ENCODE measurements around the gene TOMM20.
A peak's percentile ranks its signal among the peaks of the same experiment; 100 is the strongest.
"Not testable (repeated sequence)": the region's sequence is repeated elsewhere in the genome, so short reads cannot be mapped to it uniquely, and the experiment has no call there.

TOMM20 gene

DNA sequence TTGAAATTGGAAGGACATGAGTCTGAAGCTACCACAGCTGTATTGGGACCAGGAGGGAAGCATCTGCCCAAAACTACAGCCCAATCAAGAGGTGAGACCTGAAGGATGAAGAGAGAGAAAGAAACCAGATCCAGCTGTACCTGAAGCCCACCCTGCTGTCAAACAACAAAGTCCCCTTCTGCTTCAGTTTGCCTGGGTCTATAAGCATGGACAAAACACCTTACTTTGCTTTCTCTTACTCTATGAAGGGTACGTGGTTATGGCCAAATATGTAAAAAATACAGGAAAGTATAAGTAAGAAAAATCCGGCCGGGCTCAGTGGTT is 26.4 kb downstream of the TOMM20 start:
- DNase-seq (ENCODE audit: low read depth in 2 of 2) = no peak

DNA sequence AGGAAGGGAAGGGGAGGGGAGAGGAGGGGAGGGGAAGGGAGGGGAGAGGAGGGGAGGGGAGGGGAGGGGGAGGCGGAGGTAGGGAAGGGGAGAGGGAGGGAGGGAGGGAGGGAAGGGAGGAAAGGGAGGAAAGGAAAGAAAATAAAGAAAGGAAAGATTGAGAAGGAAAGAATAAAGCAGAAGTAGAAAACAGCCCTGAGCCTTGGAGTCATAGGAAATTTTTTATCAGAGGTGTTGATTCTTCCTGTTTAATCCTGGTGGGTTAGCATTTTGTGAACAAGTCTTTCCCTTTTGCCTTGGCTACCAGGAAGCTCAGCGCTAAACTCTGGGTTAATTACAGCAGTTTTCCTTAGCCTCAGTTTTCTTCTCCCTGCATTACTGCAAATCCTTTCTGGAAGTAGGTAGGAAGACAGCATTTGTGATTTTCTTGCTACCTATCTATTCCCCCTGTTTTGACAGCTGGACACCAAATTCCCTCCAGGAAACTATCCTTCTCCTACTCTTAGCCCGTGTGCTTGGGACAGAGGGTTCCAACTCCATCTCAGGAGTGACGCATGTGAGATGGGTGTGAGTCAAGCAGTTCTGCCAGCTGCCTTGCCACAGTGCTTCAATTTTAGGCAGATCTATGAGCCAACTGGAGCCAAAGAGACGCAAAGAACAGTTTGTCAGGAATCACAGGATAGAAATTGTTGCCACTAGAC is 26.9 kb downstream of the TOMM20 start:
- no peak for DNase-seq (ENCODE audit: low read depth in 2 of 2)

DNA sequence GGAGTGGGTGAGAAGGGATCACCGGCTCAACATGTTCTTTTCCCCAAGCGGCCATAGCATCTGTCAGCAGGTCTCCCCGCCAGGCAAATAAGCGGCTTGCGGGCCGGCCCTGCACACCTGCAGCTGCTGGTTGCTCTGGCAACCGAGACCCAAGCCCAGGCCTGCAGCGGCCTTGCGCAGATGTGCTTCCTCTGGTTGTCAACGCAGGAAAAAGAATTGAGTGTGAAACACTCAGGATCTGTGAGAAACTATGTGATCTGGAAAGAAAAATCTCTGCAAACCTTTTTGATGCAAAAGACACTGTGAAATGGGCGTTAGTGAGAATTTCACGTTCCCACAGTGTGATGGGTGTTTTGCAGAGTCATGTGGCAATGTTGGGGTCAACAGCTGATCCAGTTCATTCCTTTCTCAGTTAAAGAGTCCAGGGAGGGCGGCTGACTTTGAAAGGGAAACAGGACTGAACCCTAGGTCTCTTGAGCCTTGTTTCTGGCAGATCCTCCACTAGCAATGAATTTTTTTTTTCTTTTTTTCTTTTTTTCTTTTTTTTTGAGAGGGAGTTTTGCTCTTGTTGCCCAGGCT is 28.4 kb downstream of the TOMM20 start:
- no peak for DNase-seq (ENCODE audit: low read depth in 2 of 2)

DNA sequence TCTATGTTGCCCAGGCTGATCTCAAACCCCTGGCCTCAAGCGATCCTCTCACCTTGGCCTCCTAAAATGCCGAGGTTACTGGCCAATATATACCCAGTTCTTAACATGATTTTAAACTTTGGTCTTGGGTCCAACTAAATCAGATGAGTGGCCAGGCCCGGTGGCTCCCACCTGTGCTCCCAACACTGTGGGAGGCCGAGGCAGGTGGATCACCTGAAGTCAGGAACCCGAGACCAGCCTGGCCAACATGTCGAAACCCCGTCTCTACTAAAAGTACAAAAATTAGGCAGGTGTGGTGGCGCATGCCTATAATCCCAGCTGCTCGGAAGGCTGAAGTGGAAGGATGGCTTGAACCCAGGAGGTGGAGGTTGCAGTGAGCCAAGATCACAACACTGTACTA is 29.6 kb downstream of the TOMM20 start:
- DNase-seq (ENCODE audit: low read depth in 2 of 2) = no peak

DNA sequence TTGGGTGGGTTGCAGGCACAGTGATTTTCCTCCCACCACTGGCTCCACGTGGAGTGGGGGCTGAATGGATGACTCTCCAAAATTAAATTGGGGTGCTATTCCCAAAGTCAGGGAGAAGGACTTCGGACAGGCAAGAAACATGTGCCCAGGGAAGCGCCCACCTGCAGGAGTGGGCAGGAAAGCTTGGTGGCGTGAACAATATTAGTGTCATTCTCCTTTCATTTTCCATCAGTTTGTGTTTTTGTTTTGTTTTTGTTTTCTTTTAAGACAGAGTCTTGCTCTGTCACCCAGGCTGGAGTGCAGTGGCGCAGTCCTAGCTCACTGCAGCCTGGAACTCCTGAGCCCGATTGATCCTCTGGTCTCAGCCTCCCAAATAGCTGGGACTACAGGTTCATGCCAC is 30.1 kb downstream of the TOMM20 start:
- no peak for DNase-seq (ENCODE audit: low read depth in 2 of 2)

DNA sequence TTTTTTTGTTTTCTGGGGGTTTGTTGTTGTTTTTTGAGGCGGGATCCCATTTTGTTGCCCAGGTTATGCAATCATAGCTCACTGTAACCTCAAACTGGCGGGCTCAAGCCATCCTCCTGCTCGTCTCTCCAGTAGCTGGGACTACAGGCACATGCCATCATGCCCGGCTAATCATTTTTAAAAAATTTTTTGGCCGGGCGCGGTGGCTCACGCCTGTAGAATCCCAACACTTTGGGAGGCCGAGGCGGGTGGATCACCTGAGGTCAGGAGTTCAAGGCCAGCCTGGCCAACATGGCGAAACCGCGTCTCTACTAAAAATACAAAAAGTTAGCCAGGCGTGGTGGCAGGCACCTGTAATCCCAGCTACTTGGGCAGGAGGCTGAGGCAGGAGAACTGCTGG is 31.1 kb downstream of the TOMM20 start:
- not testable (repeated sequence) for DNase-seq (ENCODE audit: low read depth in 2 of 2)

DNA sequence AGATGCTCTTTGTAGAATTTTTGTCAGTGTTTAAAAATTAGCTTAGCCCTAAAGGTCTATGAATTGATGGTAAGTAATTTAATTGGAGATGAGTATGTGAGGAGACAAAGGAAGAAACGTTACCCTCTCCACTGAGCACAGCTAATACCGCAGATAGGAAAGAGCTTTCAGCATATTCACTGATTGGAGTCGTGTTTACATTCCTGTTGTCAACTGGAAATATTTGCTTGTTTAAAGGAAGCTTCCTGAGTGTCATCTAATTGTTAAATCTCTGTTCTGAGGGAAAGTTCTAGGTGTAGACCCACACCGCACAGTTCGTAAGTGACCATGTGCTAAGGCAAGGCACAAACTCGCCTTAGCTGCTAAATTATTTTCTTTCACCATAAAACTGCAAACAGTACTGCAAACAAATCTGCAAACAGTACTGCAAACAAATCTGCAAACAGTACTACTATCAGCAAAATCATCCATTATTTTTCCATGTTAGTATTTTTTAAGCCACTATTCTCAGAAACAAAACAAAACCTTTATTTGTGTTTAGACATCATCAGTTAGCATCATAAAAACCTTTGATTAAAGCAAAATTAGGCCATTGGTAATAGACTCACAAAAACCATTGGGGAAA is 32.6 kb downstream of the TOMM20 start:
- no peak for DNase-seq (ENCODE audit: low read depth in 2 of 2)

DNA sequence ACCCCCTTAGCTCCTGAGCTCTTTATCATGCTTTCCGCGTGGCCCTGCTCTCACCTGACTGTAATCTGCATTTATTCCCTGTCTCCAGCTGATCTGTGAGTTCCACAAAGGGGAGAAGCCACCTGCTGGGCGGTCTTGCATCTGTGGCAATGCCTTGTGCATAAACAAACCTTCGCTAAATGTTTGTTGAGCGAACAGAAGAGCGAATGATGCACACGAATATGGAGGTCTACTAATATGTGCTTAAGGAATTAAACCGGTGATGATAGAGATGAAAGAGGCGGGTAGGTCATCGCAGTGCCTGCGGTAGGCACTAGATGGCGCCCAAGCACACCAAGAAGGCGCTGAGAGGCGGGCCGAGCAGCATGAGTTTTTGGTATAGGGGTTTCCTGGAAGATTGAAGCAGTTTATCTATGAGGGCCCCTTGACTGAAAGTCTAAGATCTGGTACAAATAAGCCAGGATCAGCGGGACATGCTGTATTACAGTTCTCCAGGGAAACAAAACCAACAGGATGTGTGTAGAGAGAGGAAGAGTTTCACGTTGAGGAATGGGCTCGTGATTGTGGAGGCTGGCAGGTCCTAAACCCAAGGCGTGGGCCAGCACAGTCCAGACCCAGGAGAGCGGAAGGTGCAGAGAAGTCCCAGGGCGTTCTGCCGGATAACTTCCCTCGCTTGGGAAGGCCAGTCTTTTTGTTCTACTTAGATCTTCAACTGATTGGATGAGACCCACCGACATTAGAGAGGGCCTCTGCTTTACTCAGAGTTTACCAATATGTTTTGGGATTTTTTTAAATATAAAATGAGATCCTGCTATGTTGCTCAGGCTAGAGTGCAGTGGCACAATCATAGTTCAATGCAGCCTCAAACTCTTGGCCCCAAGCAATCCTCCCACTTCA is 34.7 kb downstream of the TOMM20 start:
- peak; percentile 69 for DNase-seq (ENCODE audit: low read depth in 2 of 2)

DNA sequence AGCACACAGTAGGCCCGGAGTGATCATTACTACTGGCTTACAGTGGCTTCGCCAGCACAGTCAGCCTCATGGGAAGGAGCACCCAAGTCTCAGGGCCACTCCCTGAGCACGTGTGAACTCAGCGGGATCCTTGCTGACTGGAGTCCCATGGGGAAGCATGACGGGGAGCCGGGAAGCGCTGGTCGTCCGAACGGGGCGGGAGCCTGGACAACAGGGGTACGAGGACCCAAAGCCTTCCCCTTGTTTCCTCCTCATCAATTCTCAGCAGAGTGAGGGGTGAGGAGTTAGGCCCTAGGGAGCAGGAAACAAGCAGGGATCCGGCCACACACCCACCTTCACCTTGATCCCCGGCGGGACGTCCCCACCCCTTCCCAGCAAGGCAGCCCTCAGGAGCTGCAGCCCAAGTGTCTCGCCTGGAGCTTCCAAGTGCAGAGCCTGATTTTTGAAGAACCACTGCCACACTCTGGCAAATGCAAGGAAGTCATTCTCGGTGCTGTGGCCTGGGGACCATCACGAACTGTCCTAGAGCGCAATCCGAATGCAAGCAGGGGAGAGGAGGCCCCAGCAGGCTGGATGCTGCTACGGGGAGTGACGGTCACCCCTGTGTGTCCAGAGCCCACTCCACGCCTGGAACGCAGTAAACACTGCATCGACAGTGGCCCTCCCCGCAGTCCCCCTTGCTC is 35.5 kb downstream of the TOMM20 start:
- no peak for DNase-seq (ENCODE audit: low read depth in 2 of 2)

DNA sequence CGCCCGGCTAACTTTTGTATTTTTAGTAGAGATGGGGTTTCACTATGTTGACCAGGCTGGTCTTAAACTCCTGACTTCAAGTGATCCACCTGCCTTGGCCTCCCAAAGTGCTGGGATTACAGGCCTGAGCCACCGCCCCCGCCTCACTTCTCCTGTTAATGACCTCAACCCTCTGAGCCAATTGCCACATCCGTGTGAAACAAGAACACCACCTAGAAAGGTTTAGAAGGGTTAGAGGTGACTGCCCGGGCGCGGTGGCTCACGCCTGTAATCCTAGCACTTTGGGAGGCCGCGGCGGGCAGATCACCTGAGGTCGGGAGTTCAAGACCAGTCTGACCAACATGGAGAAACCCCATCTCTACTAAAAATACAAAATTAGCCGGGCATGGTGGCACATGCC is 36.2 kb downstream of the TOMM20 start:
- not testable (repeated sequence) for DNase-seq (ENCODE audit: low read depth in 2 of 2)

DNA sequence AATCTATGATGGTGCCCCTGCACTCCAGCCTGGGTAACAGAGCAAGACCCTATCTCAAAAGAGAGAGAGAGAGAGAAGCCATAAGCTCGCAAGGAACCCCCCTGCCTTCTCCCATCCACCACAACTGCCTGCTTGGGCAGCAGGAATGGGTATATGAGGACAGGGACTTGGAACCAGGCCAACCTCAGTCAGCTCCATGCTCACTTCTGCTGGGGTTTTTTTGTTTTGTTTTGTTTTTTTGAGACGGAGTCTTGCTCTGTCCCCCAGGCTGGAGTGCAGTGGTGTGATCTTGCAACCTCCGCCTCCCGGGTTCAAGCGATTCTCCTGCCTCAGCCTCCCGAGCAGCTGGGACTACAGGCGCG is 36.6 kb downstream of the TOMM20 start:
- not testable (repeated sequence) for DNase-seq (ENCODE audit: low read depth in 2 of 2)

DNA sequence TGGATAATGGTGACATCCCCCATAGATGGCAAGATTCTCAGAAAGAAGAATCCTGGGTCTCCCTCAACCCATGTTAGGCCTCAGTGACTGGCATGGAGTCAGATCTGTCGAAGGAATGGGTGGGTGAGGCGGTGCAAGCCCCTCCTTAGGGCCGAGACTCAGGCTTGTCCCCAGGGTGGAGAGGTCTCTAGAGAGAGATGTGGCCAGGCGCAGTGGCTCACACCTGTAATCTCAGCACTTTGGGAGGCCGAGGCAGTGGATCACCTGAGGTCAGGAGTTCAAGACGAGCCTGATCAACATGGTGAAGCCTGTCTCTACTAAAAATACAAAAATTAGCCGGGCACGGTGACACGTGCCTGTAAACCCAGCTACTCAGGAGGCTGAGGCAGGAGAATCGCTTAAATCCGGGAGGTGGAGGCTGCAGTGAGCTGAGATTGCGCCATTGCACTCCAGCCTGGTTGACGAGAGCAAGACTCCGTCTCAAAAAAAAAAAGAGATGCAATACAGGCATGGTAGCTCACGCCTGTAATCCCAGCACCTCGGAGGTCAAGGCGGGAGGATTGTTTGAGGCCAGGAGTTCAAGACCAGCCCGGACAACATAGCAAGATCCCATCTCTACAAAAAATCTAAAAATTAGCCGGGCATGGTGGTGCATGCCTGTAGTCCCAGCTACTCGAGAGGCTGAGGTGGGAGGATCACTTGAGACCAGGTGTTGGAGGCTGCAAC is 37.2 kb downstream of the TOMM20 start:
- not testable (repeated sequence) for DNase-seq (ENCODE audit: low read depth in 2 of 2)

DNA sequence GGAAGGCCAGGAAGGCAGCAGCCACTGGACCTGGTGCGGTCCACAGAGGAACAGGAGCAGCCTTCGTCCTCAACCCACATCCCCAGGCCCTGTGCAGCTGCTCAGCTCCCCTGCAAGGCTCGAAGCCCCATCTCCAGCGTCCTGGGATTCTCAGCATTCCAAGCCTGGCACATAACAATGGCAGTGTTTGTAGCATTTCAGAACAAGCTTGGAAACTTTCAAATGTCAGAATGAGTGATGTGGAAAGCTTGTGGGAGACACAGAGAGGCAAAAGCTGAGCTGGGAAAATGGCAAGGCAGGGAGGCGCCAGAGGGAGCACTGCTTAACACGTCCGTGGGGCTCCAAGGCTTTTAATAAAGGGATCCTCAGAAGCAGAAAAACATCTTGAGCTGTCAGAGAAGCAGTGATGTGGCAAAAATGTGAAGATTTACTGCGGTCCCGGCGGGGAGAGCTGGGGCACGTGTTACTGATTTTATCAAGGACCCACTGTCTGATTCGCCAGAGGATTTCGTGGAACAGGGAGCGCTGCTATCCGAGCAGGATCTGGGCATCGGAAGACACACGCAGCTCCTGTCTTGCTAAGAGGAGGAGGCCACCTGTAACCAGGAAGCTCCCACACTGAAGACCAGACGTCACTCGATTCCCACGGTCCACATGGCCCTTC is 38.1 kb downstream of the TOMM20 start:
- DNase-seq (ENCODE audit: low read depth in 2 of 2) = no peak

DNA sequence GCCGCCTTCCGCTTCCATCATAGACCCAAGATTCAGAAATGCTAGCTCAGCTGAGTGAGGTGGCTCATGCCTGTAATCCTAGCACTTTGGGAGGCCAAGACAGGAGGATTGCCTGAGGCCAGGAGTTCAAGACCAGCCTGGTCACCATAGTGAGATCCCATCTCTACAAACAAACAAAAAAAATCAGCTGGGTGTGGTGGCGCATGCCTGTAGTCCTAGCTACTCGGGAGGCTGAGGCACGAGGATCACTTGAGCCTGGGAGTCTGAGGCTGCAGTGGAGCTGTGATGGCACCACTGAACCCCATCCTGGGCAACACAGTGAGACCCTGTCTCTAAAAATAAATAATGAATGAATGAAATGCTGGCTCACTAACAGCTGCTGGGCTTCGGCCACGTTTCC is 39.7 kb downstream of the TOMM20 start:
- no peak for DNase-seq (ENCODE audit: low read depth in 2 of 2)

DNA sequence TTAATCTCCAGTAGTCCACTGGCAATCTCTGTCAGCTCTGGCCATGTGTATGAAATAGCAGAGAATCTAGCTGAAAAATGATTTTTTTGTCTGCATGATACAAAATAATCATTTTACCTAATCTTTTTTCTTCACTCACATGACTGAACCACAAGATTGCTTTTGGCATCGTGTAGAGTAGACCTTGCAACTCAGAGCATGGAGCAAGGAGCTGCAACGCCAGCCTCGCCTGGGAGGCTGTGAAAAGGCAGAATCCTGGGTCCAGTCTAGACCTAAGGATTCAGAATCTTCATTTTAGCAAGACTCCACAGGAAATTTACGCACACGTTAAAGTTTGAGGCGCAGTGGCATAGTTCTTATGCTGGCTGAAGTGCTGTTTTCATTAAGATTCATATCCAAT is 40.2 kb downstream of the TOMM20 start:
- DNase-seq (ENCODE audit: low read depth in 2 of 2) = no peak

DNA sequence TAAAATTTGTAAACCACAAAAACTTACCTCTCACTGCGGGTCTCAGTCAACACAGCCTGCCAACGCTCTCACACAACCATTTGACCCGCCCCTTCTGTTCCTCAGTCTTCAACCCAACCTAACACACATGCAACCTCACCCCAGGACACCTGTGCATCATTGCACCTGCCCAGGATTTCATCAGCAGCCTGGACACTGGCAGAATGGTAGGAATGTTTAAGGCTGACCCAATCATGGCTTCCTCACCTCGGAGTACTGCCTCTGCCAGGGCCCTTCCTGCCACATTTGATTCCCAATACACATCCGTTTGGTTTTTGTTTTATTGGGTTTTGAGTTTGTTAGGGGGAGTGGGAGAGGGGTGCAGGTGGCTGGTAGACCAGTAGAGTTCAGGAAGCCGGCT is 40.7 kb downstream of the TOMM20 start:
- DNase-seq (ENCODE audit: low read depth in 2 of 2) = no peak

DNA sequence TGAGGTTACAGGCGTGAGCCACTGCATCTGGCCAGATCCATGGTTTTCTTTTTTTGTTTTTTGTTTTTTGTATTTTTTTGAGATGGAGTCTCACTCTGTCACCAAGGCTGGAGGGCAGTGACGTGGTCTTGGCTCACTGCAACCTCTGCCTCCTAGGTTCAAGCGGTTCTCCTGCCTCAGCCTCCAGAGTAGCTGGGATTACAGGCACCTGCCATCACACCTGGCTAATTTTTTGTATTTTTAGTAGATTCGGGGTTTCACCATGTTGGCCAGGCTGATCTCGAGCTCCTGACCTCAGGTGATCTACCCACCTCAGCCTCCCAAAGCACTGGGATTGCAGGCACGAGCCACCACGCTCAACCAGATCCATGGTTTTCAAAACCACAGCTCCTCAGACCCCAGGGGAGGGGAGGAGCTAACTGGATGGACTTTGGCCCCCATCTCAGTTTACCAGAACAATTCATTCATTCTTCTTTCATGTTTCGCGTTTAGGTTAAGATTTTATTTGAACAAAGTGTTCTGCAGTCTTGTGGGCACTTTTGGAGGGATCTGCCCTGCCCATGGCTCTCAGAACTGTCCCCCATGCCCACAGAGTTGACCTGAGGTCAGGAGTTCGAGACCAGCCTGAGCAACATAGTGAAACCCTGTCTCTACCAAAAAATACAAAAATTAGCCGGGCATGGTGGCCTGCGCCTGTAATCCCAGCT is 43.1 kb downstream of the TOMM20 start:
- not testable (repeated sequence) for DNase-seq (ENCODE audit: low read depth in 2 of 2)

DNA sequence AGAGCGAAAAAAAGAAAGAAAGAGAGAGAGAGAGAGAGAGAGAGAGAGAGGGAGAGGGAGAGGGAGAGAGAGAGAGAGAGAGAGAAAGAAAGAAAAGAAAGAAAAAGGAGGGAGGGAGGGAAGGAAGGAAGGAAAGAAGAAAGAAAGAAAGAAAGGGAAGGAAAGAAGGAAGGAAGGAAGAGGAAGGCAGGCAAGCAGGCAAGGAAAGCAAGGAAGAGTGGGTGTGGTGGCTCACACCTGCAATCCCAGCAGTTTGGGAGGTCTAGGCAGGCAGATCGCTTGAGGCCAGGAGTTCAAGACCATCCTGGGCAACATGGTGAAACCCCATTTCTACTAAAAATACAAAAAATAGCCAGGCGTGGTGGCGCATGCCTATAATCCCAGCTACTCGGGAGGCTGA is 47.8 kb downstream of the TOMM20 start:
- DNase-seq (ENCODE audit: low read depth in 2 of 2) = not testable (repeated sequence)

DNA sequence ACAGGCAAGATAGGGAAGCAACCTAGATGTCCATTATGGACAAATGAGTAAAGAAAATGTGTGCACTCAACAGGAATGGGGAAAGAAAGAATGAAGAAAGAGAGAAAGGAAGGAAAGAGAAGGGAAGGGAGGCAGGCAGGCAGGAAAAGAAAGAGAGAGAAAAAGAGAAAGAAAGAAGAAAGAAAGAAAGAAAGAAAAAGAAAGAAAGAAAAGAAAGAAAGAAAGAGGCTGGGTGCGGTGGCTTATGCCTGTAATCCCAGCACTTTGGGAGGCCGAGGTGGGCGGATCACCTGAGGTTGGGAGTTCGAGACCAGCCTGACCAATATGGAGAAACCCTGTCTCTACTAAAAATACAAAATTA is 48.4 kb downstream of the TOMM20 start:
- DNase-seq (ENCODE audit: low read depth in 2 of 2) = not testable (repeated sequence)

All from stimulated activated CD8-positive, alpha-beta memory T cell treated with anti-CD3 and anti-CD28 coated beads, Interleukin-7, amount 100 ng/mL, for 4 hours (primary cell).